Measurements from ENCODE around the gene CTNND2. TPM values are rescaled to one million over a fixed set of nuclear protein-coding genes. Genes with fewer than 3 reads are reported as not detected.

Gene CTNND2
- total and polyA plus RNA-seq, 3 donors from 2014 or later, result 9.1 to 17.2 (median 11.3) TPM

- no peak for DNase-seq
Observed at GRCh38 chr5:11905206-11905605, 960 bp upstream of the CTNND2 start.

GRCh38 chr5:11903614-11904264, 507 bp downstream of the CTNND2 start:
- 0% methylated on average over 44 of the region's 97 CpGs; no CpG with 5 or more reads in 1 of the 2 donors for WGBS, 2 donors
- H3K4me3 ChIP-seq, result peak overlapping the region; percentile 33 to 51
- no peaks in the 10 kb centered on the region for H3K27me3 ChIP-seq

More at GRCh38 chr5:11905206-11905605, 960 bp upstream of the CTNND2 start:
- no peaks in the 10 kb centered on the region for H3K9me3 ChIP-seq
- 8 to 15% methylated on average over 9 to 12 of the region's 12 CpGs for WGBS, 2 donors
- no peak overlapping the region for H3K27ac ChIP-seq
- H3K27me3 ChIP-seq, result no peaks in the 10 kb centered on the region
- no peaks in the 10 kb centered on the region for H3K4me1 ChIP-seq
- TF ChIP-seq CTCF (IDR thresholded peaks at IDR 0.05), result no peak
- TF ChIP-seq POLR2A (IDR thresholded peaks at IDR 0.05), result no peak
- intact Hi-C loops (cut with DNase I; ENCODE audit: low total_unique reads), result no loop called here
- H3K36me3 ChIP-seq (ENCODE audit: low read depth, missing control alignments), result no peaks in the 10 kb centered on the region
- no peak overlapping the region for H3K4me3 ChIP-seq

GRCh38 chr5:11903121-11903613, 1.1 kb downstream of the CTNND2 start:
- Histone ChIP-seq H3K9me3 (no peaks in the 10 kb centered on the region), H3K4me1 (no peaks in the 10 kb centered on the region), H3K27ac (no peak overlapping the region), H3K27me3 (no peaks in the 10 kb centered on the region), H3K4me3 (peak overlapping the region; percentile 33 to 51), H3K36me3 (ENCODE audit: low read depth, missing control alignments) (no peaks in the 10 kb centered on the region)
- intact Hi-C loops (cut with DNase I; ENCODE audit: low total_unique reads), result no loop called here
- peak; percentile 16 for DNase-seq
- WGBS, 2 donors, result 1 to 3% methylated on average over 16 to 23 of the region's 23 CpGs
- no peak for TF ChIP-seq CTCF (IDR thresholded peaks at IDR 0.05)
- no peak for TF ChIP-seq POLR2A (IDR thresholded peaks at IDR 0.05)

More at GRCh38 chr5:11903614-11904264, 507 bp downstream of the CTNND2 start:
- Histone ChIP-seq H3K36me3 (ENCODE audit: low read depth, missing control alignments) (no peaks in the 10 kb centered on the region), H3K4me1 (no peaks in the 10 kb centered on the region), H3K9me3 (no peaks in the 10 kb centered on the region), H3K27ac (no peak overlapping the region)
- peak; percentile 21 for DNase-seq
- TF ChIP-seq CTCF (IDR thresholded peaks at IDR 0.05), result no peak
- no peak for TF ChIP-seq POLR2A (IDR thresholded peaks at IDR 0.05)
- intact Hi-C loops (cut with DNase I; ENCODE audit: low total_unique reads), result no loop called here

- no peak for TF ChIP-seq POLR2A (IDR thresholded peaks at IDR 0.05)
- no peak for TF ChIP-seq CTCF (IDR thresholded peaks at IDR 0.05)
- Histone ChIP-seq H3K9me3 (no peaks in the 10 kb centered on the region), H3K36me3 (ENCODE audit: low read depth, missing control alignments) (no peaks in the 10 kb centered on the region), H3K4me1 (no peaks in the 10 kb centered on the region), H3K27ac (no peak overlapping the region), H3K4me3 (no peak overlapping the region), H3K27me3 (no peaks in the 10 kb centered on the region)
- WGBS, 2 donors, result 42 to 48% methylated on average over 8 of the region's 8 CpGs
- intact Hi-C loops (cut with DNase I; ENCODE audit: low total_unique reads), result no loop called here
- DNase-seq, result no peak
Observed at GRCh38 chr5:11902201-11902619, 2.0 kb downstream of the CTNND2 start.

GRCh38 chr5:11898787-11899186, 5.5 kb downstream of the CTNND2 start:
- intact Hi-C loops (cut with DNase I; ENCODE audit: low total_unique reads), result no loop called here
- no peaks in the 10 kb centered on the region for H3K9me3 ChIP-seq
- H3K4me3 ChIP-seq, result no peak overlapping the region
- H3K36me3 ChIP-seq (ENCODE audit: low read depth, missing control alignments), result no peaks in the 10 kb centered on the region
- 82 to 91% methylated on average over 2 of the region's 2 CpGs for WGBS, 2 donors
- H3K27me3 ChIP-seq, result no peaks in the 10 kb centered on the region
- no peak for TF ChIP-seq POLR2A (IDR thresholded peaks at IDR 0.05)
- no peak for TF ChIP-seq CTCF (IDR thresholded peaks at IDR 0.05)
- no peak overlapping the region for H3K27ac ChIP-seq
- no peaks in the 10 kb centered on the region for H3K4me1 ChIP-seq
- no peak for DNase-seq
